ENCODE measurements around the gene SERPING1.

Gene SERPING1

DNA sequence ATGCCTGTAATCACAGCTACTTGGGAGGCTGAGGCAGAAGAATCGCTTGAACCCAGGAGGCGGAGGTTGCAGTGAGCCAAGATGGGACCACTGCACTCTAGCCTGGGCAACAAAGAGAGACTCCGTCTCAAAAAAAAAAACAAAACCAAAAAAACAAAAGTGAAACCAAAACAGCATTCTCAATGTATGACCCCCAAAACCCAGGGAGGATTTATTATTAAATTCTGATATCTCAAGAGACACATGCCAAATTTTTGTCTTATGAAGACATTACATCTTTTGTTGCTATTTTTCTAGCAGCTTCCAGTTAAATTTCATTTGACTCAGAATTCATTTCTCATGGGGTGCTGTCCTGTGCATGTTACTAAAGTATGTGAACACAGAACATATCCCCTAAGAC lies 55.2 kb downstream of the SERPING1 start:
- DNase-seq: no peak

DNA sequence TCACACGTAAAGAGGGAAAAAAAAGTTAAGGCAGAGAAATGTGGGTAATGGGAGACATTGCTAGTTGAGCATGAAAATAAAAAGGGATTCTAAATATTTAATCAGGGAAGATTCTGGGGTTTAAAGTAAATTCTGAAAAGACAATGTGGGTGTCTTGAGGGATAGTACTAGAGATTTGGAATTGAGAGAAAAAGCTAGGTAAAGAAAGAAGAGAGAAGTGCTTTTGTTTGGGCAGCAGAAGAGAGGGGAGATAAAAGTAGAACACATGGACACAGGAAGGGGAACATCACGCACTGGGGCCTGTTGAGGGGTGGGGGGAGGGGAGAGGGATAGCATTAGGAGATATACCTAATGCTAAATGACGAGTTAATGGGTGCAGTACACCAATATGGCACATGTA lies 55.7 kb downstream of the SERPING1 start:
- no peak for DNase-seq

DNA sequence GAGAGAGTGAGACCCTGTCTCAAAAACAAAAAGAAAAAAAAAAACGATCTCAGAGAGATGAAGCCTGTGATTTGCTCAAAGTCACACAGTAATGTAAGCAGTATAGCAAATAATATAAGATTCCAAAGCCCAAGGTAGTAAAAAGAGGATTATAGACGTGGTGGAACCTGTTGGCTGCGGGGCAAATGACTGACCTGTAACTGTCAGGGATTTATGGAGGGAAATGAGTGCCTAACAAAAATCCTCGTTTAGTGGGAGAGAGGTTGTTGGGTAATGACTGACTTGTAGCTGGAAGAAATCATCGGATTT lies 59.4 kb downstream of the SERPING1 start:
- DNase-seq: no peak

DNA sequence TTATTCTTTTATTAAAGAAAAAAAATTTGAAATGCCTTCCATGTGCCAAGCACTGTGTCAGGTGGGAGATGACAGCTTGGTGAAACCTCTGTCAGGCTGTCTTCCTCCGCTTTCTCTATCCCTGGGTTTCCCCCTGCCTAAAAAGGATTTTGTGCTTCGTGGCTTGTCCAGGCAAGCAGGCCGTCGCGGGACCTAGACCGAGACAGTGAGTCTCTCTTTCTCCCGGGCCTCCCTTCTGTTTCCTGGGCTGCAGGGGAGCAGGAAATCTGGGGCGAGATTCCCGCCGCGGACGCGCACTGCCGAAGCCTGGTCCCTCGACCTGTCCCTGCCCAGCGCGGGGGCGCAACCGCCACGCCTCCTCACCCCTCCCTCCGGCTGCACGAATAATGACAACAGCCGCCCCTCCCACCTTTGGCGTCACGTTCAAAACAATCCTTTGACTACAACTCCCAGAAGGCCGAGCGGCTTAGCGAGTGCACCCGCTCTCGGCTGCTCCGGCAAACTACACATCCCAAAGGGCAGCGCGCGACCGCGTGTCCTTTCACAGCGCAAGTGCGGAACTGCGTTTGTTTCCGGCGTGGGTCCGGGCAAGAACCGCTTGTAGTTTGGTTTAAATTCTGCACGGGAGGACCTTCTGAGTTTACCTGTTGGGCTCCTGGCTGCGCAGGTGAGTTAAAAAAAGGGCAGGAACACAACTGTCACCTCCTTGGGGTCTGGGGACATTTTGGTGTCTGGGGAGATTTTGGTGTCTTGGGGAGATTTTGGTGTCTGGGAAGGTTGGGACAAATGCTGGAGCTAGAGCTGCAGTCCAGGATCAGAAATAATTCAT lies 59.9 kb downstream of the SERPING1 start, which contains the start of gene CLP1:
TSS of gene CLP1 (plus strand) at position 569 of the 829 bp plus-strand sequence. CDS start 1,715 bp downstream, outside the sequence.
- DNase-seq: peak; percentile 100

DNA sequence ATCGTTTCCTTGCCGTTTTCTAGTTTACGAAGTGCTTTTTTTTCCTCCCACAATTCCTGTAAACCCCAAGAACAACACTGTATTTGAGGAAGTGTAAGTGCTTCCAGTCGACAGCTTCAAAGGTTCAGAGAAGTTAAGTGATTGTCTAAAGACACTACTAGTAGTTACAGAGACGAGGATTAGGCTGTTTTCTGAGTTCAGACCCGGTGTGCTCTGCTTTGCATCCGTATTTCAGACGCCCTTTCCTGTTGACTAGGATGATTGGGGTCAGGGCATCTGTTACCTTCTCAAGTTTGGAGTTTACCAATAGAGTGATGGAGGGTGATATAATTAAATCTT lies 60.5 kb downstream of the SERPING1 start:
- no peak for DNase-seq

DNA sequence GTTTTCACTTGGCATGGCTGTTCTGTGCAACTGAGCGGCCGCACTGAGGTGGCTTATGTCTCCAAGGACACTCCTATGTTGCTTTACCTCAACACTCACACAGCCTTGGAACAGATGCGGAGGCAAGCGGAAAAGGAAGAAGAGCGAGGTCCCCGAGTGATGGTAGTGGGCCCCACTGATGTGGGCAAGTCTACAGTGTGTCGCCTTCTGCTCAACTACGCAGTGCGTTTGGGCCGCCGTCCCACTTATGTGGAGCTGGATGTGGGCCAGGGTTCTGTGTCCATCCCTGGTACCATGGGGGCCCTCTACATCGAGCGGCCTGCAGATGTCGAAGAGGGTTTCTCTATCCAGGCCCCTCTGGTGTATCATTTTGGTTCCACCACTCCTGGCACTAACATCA lies 62.2 kb downstream of the SERPING1 start:
- no peak for DNase-seq

DNA sequence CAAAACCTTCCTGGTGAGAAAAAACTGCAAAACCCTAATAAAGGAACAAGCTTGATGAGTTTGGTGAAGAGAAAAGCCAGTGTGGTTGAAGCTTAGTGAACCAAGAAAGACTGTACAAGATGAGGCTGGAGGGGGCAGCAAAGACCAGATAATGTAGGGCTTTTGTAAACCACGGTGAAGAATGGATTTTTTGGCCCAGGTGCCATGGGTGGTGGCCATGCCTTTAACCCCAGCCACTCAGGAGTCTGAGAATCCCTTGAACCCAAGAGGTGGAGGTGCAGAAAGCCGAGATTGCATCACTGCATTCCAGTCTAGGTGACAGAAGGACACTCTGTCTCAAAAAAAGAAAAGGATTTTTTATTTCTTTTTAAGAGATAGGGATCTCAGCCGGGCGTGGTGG lies 65.4 kb downstream of the SERPING1 start:
- no peak for DNase-seq

DNA sequence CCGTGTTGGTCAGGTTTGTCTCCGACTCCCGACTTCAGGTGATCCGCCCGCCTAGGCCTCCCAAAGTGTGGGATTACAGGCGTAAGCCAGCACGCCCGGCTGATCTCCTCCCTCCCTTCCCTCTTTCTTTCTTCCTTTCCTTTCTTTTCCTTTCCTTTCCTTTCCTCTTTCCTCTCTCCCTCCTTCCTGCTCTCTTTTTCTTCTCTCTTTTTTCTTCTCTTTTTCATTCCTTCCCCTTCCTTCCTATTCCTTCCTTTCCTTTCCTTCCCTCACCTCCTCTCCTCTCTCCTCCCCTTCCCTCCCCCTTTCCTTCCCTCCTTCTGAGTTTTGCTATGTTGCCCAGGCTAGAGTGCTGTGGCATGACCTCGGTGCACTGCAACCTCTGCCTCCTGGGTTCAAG lies 66.5 kb downstream of the SERPING1 start:
- no peak for DNase-seq
